Fibroblast of lung (primary cell): Measurements from ENCODE around the gene MT1H. TPM values are rescaled to one million over a fixed set of nuclear protein-coding genes. Genes with fewer than 3 reads are reported as not detected.

Source experiments
- DNase-seq, 2 donors: peaks; one replicate each; pipeline versions ENCODE4 v3.0.0 to v3.0.0-alpha.2; 2010; ENCODE audit warnings: low read depth in 2 of 2
- H2AFZ ChIP-seq: 2 replicates; pipeline ENCODE4 v1.5.1; 2012; ENCODE audit warnings: low read length, control low read depth, inconsistent platforms
- H3K27ac ChIP-seq: 2 replicates; pipeline ENCODE4 v1.5.1; 2011; ENCODE audit warnings: low read length, control low read depth; ENCODE audit not compliant: insufficient read depth
- H3K27me3 ChIP-seq: 2 replicates; pipeline ENCODE4 v1.5.1; 2011; ENCODE audit warnings: mild to moderate bottlenecking, low read length; ENCODE audit not compliant: control insufficient read depth, insufficient read depth
- H3K36me3 ChIP-seq: 2 replicates; pipeline ENCODE4 v1.5.1; 2011; ENCODE audit warnings: low read length; ENCODE audit not compliant: control insufficient read depth, insufficient read depth
- H3K4me1 ChIP-seq: 2 replicates; pipeline ENCODE4 v1.5.1; 2011; ENCODE audit warnings: low read length; ENCODE audit not compliant: control insufficient read depth, insufficient read depth; ENCODE audit errors: extremely low read depth
- H3K4me2 ChIP-seq: 2 replicates; pipeline ENCODE4 v1.5.1; 2011; ENCODE audit warnings: low read length, control low read depth; ENCODE audit not compliant: insufficient read depth; ENCODE audit errors: extremely low read depth
- H3K4me3 ChIP-seq, 4 experiments: fragments of 200-600 bp in 1 of 4; sonication (generic) in 1 of 4; replicated peaks in 1 of 4; 2 replicates each; pipeline ENCODE4 v1.5.1; 2011 to 2016; ENCODE audit warnings: low read length in 4 of 4, low read depth in 3 of 4, mild to moderate bottlenecking in 3 of 4, control low read depth in 2 of 4, inconsistent platforms in 1 of 4, mixed read lengths in 1 of 4; ENCODE audit not compliant: insufficient read depth in 1 of 4; ENCODE audit errors: control extremely low read depth in 1 of 4
- H3K79me2 ChIP-seq: 2 replicates; pipeline ENCODE4 v1.5.1; 2012; ENCODE audit warnings: mild to moderate bottlenecking, low read length, inconsistent platforms; ENCODE audit not compliant: control insufficient read depth, insufficient read depth
- H3K9ac ChIP-seq: 2 replicates; pipeline ENCODE4 v1.5.1; 2011; ENCODE audit warnings: mild to moderate bottlenecking, low read length, control low read depth; ENCODE audit not compliant: insufficient read depth
- H3K9me3 ChIP-seq: 2 replicates; pipeline ENCODE4 v1.5.1; 2012; ENCODE audit warnings: low read depth, low read length; ENCODE audit not compliant: control insufficient read depth, insufficient read depth
- H4K20me1 ChIP-seq: 2 replicates; pipeline ENCODE4 v1.5.1; 2011; ENCODE audit warnings: low read length; ENCODE audit not compliant: control insufficient read depth, insufficient read depth; ENCODE audit errors: extremely low read depth
- EZH2 ChIP-seq: IDR thresholded peaks from 2 replicates; pipeline ENCODE4 v1.5.1; 2012; ENCODE audit warnings: low read length, control low read depth, mild to moderate bottlenecking; ENCODE audit errors: missing control alignments
- polyA plus RNA-seq, 2 donors: library from polyadenylated mRNA; depleted of rRNA in 1 of 2; stranded (reverse) in 1 of 2; unstranded in 1 of 2; fragments of >200 nt; gene quantifications; 2 replicates each; pipeline ENCODE4 v1.2.1, GENCODE V29; 2011 to 2012; ENCODE audit warnings: missing spikeins in 1 of 2
- total RNA-seq: library from RNA; depleted of rRNA; stranded (reverse); fragments of >200 nt; gene quantifications from 2 replicates; pipeline ENCODE4 v1.2.1, GENCODE V29; 2014
- TF ChIP-seq, protein P1 (sequence below), 2 donors: IDR thresholded peaks in 1 of 2; conservative IDR thresholded peaks in 1 of 2; 1 replicate in 1 of 2; 2 replicates in 1 of 2; pipeline ENCODE4 v1.5.1; 2011 to 2012; ENCODE audit warnings: low read length in 2 of 2, control low read depth in 1 of 2, inconsistent platforms in 1 of 2, low read depth in 1 of 2, mild to moderate bottlenecking in 1 of 2

Gene MT1H
- total and polyA plus RNA-seq, 2 donors (not counting 1 experiment from before 2014, with no cell fraction given), result not detected

DNA sequence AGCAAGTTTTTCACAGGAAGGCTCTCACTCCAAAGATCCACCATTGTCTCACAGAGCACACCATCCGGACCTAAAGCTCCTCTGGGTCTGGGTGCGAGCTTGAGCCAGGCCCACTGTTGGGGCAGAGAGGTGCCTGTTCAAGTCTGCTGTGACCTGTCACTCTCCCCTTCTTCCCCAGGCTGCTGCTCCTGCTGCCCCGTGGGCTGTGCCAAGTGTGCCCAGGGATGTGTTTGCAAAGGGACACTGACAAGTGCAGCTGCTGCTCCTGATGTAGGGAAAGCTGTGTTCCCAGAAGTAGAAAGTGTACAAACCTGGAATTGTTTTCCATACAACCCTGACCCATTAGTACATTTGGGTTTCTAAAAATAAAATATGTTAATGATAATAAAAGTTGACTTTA lies 7.9 kb downstream of the MT1H start:
- no peak overlapping the region for H3K27ac ChIP-seq
- no peak overlapping the region for H3K9ac ChIP-seq
- DNase-seq, result no peak
- no peaks in the 10 kb centered on the region for H4K20me1 ChIP-seq
- H2AFZ ChIP-seq, result no peak overlapping the region
- no peaks in the 10 kb centered on the region for H3K36me3 ChIP-seq
- H3K4me1 ChIP-seq, result peaks cover 6% of the 10 kb centered on the region
- TF ChIP-seq, protein P1, sequence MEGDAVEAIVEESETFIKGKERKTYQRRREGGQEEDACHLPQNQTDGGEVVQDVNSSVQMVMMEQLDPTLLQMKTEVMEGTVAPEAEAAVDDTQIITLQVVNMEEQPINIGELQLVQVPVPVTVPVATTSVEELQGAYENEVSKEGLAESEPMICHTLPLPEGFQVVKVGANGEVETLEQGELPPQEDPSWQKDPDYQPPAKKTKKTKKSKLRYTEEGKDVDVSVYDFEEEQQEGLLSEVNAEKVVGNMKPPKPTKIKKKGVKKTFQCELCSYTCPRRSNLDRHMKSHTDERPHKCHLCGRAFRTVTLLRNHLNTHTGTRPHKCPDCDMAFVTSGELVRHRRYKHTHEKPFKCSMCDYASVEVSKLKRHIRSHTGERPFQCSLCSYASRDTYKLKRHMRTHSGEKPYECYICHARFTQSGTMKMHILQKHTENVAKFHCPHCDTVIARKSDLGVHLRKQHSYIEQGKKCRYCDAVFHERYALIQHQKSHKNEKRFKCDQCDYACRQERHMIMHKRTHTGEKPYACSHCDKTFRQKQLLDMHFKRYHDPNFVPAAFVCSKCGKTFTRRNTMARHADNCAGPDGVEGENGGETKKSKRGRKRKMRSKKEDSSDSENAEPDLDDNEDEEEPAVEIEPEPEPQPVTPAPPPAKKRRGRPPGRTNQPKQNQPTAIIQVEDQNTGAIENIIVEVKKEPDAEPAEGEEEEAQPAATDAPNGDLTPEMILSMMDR (conservative IDR thresholded peaks at IDR 0.05 in 1 of 2, IDR thresholded peaks at IDR 0.05 in 1 of 2; ENCODE audit: low read depth in 1 of 2, low read length in 2 of 2), result no peak
- TF ChIP-seq EZH2, result no peak
- no peak overlapping the region for H3K4me3 ChIP-seq
- H3K4me2 ChIP-seq, result no peak overlapping the region
- no peaks in the 10 kb centered on the region for H3K79me2 ChIP-seq
- H3K27me3 ChIP-seq, result no peaks in the 10 kb centered on the region
- H3K9me3 ChIP-seq, result no peaks in the 10 kb centered on the region

DNA sequence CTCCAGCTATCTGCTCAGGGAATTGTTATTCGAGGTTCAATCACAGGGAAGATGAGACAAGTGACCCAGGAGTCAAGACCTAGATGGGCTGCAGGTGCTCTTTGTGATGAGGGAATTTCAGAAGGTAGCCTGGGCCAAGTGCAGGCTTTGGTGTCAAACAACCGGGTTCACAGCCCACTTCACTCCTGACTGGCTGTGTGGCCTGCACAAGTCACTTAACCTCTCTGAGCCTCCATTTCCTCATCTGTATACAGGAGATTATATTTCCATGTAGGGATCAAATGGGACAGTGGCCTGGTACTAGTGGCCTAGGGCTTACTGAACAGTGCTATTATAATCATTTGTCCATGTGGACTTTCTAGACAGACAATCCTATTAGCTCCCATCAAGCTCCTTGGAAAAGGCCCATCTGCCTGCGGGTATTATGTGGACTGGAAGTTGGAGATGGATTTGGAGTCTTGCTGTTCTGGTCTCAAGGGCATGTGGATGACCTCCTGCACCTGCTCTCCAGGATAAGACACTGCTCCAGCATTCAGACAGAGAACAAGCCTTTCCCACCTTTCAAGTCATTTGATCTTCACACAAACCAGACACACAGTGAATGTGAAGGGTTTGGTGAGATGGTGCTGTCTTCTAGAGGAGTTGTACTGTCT lies 9.6 kb downstream of the MT1H start:
- Histone ChIP-seq H2AFZ (no peak overlapping the region), H3K79me2 (no peaks in the 10 kb centered on the region), H3K4me1 (peaks cover 4% of the 10 kb centered on the region), H4K20me1 (no peaks in the 10 kb centered on the region), H3K27ac (no peak overlapping the region), H3K9ac (no peak overlapping the region), H3K4me3 (no peak overlapping the region), H3K36me3 (no peaks in the 10 kb centered on the region), H3K27me3 (no peaks in the 10 kb centered on the region), H3K9me3 (no peaks in the 10 kb centered on the region), H3K4me2 (no peak overlapping the region)
- TF ChIP-seq EZH2, result no peak
- TF ChIP-seq, protein P1 (conservative IDR thresholded peaks at IDR 0.05 in 1 of 2, IDR thresholded peaks at IDR 0.05 in 1 of 2; ENCODE audit: low read depth in 1 of 2, low read length in 2 of 2), result no peak
- DNase-seq, result no peak

DNA sequence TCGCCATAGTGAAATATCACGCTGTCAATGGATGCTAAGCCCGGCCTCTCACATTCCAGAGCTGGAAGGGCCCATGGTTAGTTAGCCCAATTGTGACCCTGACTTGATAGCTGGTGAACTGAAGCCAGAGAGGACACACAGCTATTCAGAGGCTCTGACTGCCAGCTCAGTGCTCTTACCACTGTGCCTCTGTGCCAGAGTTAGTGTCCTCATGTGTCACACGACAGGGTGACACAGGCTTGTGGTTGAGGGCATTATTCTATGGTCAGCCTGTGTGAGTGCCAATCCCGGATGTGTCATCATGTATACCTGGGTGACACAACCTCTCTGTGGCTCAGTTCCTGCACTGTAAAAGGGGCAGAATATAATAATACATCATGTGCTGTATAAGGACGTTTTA lies 10.2 kb downstream of the MT1H start:
- no peak for DNase-seq
- Histone ChIP-seq H3K36me3 (no peaks in the 10 kb centered on the region), H3K9me3 (no peaks in the 10 kb centered on the region), H4K20me1 (no peaks in the 10 kb centered on the region), H3K4me3 (no peak overlapping the region), H3K27ac (no peak overlapping the region), H3K4me1 (peaks cover 4% of the 10 kb centered on the region), H3K79me2 (no peaks in the 10 kb centered on the region), H3K4me2 (no peak overlapping the region), H3K9ac (no peak overlapping the region), H2AFZ (no peak overlapping the region), H3K27me3 (no peaks in the 10 kb centered on the region)
- no peak for TF ChIP-seq EZH2
- TF ChIP-seq, protein P1 (conservative IDR thresholded peaks at IDR 0.05 in 1 of 2, IDR thresholded peaks at IDR 0.05 in 1 of 2; ENCODE audit: low read depth in 1 of 2, low read length in 2 of 2), result no peak
